Fibroblast of peridontal ligament (primary cell): ENCODE measurements around the gene NDUFS6.
A peak's percentile ranks its signal among the peaks of the same experiment; 100 is the strongest.

ENCODE experiments used
- DNase-seq: peaks from one replicate; pipeline ENCODE4 v3.0.0-alpha.2; 2010; ENCODE audit errors: extremely low read depth

NDUFS6 gene

DNA sequence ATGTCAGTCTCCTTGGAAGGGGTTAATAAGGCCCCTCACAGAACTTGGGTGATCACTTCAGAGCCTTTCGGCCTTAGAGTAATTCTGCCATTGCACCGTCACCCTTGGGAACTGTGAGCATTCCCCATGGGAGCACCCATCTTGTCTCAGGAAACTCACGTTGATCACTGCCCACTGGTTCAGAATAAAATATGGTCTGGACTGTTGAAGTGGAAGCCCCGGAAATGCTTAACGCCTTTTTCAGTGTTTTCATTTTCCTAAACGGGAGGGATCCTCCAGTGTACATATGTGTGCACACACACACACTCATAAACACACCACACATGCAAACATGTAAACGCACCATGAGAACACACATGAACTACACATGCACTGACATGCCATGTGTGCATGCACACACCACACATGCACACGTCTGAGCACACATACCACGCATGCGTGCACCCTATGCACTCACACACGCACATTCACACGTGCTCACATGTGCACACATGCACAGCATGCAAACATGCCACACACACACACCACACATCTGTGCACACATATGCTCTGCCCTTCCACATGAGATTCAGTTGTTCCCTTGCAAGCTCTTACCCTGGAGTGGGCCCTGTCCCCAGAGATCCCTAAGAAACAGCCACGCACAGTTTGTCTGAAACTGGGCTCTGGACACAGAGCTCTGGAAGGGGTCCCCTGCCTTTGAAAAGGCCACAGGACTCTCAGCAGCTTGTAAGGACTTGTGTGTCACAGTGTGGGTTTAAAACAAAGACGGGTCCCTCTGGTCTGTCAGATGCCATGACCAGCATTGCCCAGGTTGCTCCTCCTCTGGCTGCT, 18.6 kb upstream of the NDUFS6 start:
- DNase-seq, result no peak

DNA sequence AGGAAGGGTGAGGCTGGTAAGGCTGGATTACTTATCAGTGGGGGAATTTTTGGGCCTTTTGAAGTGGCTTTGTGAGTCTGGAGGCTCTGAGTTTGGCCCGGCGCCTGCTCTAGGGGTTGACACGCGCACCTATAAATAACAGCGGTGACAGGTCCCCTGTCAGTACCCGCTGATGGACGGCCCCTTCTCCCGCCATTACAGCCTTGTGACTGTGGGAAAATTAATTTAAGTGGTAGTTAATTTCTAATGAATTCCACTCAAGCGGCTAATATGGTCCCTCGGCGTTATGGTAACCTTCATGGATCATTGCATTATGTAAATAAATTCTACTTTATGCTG, 18.0 kb upstream of the NDUFS6 start:
- no peak for DNase-seq

DNA sequence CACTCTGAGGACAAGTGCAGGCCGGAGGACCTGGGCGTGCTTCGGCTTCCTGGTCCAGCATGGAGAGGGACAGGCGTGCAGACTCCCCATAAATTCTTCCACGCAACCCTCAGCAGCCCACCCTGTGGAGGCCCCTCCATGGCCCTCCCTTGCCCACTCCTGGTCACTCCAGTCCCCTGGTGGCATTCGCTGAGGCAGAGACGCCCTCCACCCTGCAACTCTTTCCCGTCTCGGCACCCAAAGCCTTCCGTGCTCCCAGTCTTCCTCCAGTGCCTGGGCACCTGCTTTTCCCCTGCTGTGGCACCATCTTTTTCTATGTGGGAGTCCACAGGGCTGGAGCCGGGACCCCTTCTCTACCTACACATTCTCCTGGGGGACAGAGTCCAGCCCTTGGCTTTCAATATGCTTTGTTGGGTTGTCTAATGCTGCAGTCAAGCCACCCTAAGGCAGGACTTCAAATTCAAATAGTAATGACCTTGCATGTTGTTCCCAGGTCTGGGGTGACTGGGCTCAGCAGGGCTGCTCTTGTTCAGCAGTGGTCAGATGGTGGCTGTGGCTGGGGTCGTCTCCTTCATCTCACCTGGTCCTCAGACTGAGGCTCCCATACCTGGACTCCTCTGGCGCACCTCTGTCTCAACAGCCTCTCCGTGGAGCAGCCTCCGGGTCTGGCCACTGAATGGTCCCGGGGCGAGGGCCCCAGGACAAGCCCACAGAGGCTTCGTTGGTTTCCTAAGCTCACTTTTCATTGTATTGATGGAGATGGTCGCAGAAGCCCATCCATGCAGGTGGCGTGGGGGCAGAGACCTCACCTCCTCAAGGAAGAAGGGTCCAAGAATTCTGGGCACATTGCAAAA, 16.8 kb upstream of the NDUFS6 start:
- no peak for DNase-seq

DNA sequence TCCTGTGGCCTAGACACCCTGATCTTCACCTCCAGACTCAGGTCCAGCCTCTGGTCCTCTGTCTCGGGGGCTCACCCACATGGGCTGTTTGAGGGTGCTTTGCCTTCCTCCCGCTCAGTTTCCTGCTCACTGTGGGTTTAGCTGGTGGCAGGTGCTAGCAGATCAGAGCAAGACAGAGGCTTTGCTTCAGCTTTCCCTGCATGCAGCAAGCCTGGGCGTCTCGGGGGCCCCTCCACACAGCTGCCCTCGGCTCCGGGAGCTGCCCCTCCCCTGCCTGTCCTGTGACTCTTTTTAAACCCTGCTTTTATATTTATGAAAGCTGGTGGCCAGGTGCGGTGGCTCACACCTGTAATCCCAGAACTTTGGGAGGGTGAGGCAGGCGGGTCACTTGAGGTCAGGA, 16.1 kb upstream of the NDUFS6 start:
- DNase-seq, result no peak

DNA sequence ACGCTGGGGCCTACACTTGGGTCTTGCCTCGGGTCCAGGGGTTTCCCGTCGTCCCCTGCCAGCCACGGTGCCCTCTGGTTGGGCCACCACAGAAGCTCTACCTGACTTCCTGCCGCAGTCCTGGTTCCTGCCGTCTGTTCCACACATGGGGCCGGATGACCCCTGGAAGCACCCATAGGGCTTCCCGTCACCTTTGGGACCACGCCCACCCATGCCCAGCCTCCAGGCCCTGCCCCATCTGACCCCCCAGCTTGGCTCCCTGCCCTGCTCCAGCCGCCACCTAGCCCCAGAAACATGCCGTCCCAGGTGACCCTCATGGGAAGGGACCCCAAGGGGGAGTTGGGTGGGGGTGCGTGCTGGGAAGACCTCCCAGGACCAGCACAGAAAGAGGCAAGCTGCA, 15.2 kb upstream of the NDUFS6 start:
- no peak for DNase-seq

DNA sequence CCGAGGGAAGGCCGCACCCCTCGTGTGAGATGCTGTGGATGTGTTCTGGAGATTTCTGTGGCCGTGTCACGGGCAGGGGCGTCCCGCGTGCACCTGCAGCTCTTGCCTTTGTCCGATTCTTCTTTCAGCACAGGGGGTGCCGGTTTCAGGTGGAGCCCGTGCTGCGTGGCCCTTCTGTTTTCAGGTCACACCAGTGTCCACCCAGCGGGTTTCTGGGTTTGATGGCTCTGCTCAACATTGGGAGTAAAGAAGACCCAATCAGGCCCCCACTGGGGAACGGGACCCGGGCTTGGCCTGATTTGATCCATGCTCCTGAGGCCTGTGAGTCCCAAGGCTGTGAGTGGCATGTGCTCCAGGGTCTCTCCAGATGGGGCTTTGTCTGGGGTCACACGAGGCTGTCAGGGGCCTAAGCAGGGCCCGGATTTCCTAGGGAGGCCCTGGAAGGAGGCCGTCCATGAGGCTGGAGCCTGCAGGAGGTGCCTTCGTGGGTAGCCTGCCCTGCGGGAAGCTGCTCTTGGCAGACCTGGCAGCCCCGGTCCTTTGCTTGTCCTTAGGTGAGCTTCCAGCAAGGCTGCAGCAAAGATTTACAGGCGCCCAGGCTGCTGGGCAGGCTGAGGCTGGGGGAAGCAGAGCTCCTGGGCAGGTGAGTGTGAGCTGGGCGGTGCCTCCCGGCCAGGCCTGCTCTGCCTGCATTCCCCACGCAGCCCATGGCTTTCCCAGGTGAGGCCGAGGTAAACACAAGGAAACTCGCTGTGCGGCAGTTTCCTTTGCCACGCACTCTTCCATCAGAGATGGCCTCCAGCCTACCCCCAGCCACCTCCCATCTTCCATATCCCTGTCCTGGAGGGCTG, 14.4 kb upstream of the NDUFS6 start:
- no peak for DNase-seq

DNA sequence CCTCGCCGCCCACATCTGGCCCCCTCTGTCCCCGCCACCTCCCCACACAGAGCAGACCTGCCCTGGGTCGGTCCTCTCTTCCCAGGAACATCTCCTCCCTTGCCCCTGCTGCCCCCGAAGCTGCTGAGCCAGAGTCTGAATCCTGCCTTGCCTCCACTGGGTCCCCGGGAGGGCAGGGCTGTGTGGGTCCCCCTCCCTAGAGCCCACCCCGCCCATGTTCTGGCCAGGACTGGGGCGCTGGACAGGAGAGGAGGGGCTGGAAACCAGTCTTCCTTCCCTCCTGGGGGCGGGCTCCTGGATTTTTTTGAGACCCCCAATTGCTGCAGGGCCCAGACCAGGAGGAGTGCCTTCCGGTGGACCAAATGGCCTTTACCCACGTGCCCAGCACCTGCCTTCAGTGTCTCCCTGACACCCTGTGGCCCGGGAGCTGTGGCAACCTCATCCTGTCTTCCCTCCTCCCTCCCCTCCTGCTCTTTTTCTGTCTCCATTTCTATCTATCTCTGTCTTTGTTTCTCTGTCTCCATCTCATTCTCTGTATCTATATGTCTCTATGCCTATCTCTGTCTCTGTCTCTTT, 13.6 kb upstream of the NDUFS6 start:
- no peak for DNase-seq

DNA sequence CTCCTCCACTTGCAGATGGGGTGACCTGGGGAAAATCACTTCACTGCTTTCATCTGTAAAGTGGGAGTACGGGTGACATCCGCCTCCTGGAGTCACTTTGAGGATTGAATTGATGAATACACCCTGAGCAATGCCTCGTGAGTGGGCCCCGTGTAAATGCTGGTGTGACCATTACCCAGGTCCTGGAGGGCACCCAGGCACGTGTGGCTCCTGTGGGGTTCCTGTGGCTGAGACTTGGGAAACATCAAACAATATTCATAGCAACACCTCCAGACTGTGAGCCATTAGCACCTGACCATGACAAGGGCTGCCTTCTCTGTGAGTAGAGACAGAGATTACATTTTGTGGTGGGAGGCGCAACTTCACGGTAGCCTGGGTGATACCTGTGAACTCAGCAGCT, 13.0 kb upstream of the NDUFS6 start:
- no peak for DNase-seq

DNA sequence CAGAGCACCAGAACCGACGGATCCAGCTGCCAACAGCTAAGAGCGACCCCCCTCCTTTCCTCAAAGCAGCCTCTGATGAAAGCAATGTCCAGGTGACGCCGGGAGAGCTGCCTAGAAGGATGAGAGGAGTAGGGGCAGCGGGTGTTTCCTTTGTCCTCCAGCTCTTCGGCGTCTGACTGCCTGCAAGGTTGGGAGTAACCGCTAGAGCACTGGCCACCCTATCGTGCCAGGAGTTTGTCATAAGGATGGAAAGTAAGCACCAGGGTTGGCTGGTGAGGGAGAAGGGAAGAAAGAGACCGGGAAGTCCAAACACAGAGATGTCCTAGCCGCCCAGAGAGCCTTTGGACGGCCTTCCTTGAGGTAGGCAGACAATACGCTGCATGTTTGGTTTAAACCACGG, 12.4 kb upstream of the NDUFS6 start:
- no peak for DNase-seq

DNA sequence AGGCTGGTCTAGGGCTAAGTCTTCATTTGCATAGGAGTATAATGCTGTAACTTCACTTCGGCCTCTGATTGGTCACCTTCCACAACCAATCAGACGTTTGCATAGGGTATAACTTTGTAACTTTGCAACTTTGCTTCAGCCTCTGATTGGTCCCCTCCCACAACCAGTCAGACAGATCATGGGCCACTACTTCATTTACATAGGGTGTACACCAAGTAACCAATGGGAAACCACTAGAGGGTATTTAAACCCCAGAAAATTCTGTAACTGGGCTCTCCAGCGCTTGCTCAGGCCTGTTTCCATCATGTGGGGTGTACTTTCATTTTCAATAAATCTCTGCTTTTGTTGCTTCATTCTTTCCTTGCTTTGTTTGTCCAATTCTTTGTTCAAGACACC, 11.8 kb upstream of the NDUFS6 start:
- DNase-seq, result peak; percentile 48

DNA sequence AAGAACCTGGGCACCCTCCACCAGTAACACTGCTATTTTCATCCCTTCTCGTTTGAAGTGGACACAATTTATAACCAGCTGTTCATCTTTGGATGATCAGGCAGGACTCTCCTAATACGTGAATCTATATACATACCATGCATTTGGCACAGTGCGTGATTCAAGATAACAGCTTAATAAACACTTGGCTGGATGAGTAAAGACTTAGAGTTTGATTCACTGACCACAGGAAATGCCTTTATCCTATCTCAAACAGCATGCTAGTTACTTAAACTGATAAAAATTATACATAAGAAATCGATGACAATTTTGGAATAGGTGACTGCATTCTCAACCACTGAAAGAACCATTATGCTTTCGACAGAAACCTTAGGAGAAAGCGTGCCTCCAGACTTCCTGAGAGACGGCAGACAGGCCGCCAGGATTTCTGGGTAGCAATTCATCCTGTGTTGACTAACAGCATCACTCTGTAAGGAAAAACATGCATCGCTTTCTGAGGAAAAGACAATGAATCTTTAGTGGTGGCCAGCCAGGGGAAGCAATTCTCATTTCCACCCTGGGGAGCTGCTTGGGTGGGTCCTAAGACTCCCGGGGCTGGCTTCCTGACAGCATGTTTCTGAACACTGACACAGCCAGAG, 11.3 kb upstream of the NDUFS6 start:
- DNase-seq, result peak; percentile 49

DNA sequence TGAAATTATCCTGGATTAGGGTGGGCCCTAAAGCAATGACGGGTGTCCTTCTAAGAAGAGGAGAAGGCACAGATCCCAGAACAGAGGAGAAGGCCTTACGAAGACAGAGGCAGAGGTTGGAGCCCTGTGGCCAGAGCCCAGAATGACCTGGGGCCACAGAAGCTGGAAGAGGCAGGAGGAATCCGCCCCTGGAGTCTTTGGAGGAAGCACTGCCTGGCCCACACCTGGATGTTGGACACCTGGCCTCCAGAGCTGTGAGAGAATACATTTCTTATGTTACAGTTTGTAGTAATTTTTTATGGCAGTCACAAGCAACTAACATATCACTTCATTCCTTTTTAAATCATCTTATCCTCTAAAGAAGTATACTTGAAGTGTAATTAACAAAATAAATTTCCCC, 10.0 kb upstream of the NDUFS6 start:
- DNase-seq, result no peak

DNA sequence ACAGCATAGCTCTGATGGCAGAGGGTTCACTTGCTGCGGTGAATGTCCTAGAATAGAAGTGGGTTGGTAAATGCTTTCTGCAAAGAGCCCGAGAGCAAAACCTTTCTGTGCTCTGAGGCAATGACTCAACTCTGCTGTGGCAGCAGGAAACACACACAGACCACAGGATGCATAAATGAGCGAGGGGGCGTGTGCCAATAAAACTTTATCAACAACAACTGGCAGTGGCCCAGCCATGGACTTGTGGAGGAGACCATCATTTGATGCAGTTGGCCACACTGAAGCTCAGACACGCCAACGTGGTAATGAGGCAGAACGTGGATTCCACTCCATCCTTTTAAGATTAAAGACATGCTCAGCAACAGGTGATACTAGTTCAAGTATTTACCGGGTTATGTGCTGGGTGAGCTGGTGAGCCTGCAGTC, 8.4 kb upstream of the NDUFS6 start:
- DNase-seq, result peak; percentile 65

DNA sequence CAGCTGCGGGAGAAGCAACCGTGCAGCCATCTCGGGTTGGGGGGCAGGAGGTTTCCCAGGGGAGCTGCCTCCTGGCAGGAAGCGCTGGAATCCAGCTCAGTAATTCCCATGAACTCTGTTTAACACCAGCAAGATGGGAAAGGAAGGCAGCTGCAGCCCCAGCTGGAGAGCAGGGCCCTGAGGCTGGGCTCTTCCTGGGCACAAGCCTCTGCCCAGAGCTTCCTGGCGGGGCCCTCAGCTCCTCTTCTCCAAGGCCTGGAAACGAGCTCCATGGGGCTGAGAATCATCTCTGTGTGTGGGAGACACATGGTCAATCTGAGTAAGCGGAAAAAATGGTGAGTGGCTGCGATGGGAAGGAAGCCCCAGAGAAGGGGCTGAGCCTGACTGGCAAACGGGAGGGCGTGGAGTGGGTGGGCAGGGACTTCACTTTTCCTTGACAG, 7.9 kb upstream of the NDUFS6 start:
- peak; percentile 40 for DNase-seq

DNA sequence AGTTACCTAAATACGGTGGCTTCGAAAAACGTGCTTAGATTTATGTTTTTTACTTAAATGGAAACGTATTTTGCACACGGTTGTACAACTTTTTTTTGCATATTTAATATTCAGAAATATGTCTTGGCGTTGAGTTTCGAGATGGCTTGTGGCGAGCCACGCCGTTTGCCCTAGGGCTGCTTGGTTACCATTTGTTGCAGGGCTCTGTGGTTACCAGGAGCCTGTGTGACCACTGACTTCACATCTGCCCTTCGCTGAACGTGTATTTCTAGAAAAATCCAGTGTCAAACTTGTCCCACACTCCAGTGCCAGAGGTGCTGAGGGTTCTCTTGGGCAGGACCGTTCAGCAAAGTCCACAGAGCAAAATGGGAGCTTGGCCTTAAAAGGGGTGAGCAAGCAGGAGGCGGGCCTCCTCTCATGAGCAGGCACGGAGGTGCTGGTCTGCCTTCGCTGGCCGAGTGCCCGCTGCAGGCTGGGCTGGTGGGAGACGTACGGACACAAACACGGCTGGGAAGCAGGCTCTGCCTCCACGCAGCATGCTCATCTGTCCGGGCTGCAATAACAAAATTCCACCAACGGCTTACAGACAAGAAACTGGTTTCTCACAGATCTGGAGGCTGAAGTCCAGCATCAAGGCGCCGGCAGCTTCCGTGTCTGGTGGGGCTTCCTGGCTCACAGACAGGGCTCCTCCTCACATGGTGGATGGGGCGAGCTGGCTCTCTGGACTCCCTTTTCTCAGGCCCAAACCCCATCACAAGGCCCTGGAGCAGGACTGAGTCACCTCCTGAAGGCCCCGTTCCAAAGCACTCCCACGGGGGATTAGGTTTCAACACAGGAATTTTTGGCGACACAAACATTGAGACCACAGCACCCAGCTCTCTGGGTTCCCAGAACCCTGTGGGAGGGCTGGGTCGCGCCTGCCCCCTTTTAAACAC, 7.0 kb upstream of the NDUFS6 start:
- peak; percentile 37 for DNase-seq

DNA sequence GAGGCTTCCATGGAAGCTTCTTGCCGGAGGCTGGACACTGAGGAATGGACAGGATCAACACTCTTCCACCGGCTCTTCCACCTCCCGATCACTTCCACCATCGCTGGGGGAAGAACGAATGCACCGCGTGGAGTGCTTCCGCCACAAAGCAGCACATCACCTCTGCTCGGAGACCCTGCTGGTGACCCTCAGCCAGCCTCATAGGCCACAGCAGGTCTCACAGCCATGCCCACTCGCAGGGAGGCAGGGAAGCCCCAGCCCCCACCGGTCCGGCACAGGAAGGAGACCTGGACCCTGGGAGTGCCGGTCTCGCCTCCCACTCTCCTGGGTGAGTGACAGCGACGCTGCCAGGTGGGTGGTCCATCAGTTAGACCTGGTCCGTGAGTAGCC, 6.3 kb upstream of the NDUFS6 start:
- DNase-seq, result no peak

DNA sequence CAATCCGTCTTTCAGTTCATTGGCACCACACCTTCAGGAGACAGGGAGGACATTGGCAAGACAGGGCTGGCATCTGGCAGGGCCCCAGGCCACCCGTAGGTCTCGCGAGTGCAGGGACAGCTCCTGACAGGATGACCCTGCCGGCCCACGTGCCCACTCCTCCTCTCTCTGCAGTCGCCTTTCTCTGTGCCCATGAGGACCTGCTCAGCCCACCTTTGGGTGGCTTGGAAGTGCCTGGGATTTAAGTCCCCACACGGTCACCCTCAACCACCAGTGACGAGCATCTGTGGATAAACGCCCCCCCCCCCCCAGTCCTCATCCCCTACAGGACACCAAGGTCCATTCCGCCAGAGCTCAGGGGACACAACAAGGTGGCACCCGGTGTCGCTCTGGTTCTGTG, 5.7 kb upstream of the NDUFS6 start:
- DNase-seq, result no peak

DNA sequence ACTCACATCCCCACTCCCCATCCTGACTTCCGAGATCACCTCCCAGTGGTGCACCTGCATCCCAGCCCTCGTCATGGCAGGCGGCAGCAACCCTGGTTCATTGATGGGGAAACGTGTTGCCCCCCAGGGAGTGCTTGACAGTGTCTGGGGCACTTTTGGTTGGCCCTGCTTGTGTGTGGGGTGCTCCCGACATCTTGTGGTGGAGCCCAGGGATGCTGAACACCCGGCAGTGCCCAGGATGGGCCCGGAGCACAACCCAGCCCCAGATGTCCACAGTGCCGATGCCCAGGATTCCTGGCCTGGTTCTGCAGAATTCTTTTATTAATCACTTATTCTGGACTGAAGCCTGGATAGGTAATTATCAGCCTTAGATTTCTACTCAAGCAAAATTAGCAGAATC, 5.3 kb upstream of the NDUFS6 start:
- no peak for DNase-seq

DNA sequence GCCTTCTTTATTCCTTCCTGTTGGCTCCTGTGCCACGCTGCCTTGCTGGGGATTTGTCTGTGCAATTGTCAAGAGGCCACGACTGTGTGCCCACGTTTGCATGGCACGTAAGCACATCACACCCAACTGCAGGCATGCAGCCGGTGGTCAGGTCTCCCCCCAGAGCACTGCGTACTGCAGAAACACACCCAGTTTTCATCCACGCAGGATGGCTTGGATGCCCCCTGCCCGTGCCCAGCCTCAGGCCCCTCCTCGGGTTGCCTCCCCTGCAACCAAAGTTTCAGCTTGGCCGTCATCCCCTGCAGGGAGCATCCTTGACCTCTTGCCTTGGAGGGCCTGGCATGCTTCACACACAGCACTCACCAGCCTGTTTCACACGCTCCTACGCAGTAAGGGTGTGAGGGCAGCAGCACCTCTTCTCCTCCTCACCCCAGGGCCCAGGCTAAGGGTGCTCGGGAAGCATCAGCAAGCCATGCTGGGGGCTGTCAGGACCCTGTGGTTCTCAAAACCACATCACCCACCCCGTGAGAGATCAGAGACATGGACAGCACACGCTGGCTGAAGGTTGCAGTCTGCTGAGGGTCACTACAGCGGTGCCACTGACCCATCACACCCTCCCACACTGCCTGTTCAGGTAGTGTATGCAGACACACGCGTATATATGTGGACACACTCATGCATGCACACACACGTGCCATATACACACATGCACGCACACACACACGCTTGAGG, 4.7 kb upstream of the NDUFS6 start:
- DNase-seq, result no peak
